SK-N-SH (cell line): ENCODE measurements around the gene MAGI2.

Experiments used
- CTCF ChIP-seq: fragments of 200-600 bp; sonication (generic); IDR thresholded peaks from 2 replicates; pipeline ENCODE4 v1.6.1; 2017; ENCODE audit warnings: antibody characterized with exemption, mild to moderate bottlenecking, moderate library complexity
- NRF1 ChIP-seq: IDR thresholded peaks from 2 replicates; pipeline ENCODE4 v1.6.1; 2012; ENCODE audit warnings: low read depth, mild to moderate bottlenecking, low read length
- RAD21 ChIP-seq: IDR thresholded peaks from 2 replicates; pipeline ENCODE4 v1.6.1; 2012; ENCODE audit warnings: mild to moderate bottlenecking, low read length
- SIN3A ChIP-seq: IDR thresholded peaks from 2 replicates; pipeline ENCODE4 v1.6.1; 2012; ENCODE audit warnings: low read depth, mild to moderate bottlenecking, low read length, moderate library complexity, borderline replicate concordance
- TAF1 ChIP-seq: IDR thresholded peaks from 2 replicates; pipeline ENCODE4 v1.6.1; 2012; ENCODE audit warnings: low read depth, mild to moderate bottlenecking, low read length, moderate library complexity, borderline replicate concordance
- YY1 ChIP-seq: IDR thresholded peaks from 2 replicates; pipeline ENCODE4 v1.4.0; 2012; ENCODE audit warnings: low read depth, mild to moderate bottlenecking

GRCh38 chr7:78516450-78516849, 937.0 kb downstream of the MAGI2 start:
- TF ChIP-seq RAD21, result no peak
- TF ChIP-seq TAF1, result no peak
- TF ChIP-seq SIN3A, result no peak
- TF ChIP-seq YY1, result no peak
- TF ChIP-seq CTCF, result no peak
- no peak for TF ChIP-seq NRF1
